ENCODE results near the gene ACTR3. TPM values are rescaled to one million over a fixed set of nuclear protein-coding genes. Genes with fewer than 3 reads are reported as not detected.

ACTR3 gene
- total and polyA plus RNA-seq, 2 experiments from 2014 or later = 63.7 to 137 TPM

DNA sequence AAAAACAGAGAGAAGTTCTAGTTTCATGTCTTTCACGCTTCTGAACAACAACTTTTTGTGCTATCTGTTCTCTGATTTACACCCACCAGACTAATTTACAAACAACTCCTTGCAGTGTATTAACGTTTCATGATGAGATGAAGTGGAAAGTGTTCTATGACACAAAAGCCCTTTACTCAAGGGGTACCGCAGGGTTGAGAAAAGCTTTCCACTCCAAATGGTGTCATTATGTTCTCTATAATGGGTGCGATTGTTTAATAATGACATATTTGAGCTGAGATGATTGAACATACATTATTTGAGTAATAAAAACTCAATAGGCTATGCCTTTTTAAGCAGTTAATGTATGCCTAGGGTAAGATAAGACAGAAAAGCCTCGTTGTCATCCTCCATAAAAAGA is 76.3 kb downstream of the ACTR3 start:
- Histone ChIP-seq H3K9me2 (ENCODE audit: insufficient read depth) (no peaks in the 10 kb centered on the region), H3K4me2 (no peak overlapping the region), H3K27ac (ENCODE audit: low read depth) (no peak overlapping the region), H3K79me2 (replicated peaks; ENCODE audit: insufficient read depth) (no peaks in the 10 kb centered on the region), H3K4me1 (ENCODE audit: insufficient read depth) (no peaks in the 10 kb centered on the region), H3F3A (replicated peaks; ENCODE audit: low read depth) (no peaks in the 10 kb centered on the region), H2AFZ (no peak overlapping the region), H3K27me3 (ENCODE audit: insufficient read depth) (no peaks in the 10 kb centered on the region), H3K4me3 (no peak overlapping the region), H3K36me3 (ENCODE audit: insufficient read depth) (no peaks in the 10 kb centered on the region), H4K20me1 (replicated peaks; ENCODE audit: insufficient read depth) (peaks cover 6% of the 10 kb centered on the region; the same call in 1 of the 2 replicates)
- H3K4me1 Mint-ChIP-seq = peaks cover 3% of the 10 kb centered on the region; the same call in 2 of the 3 replicates
- DNase-seq (ENCODE audit: low spot score) (no peak), ATAC-seq (no peak)
- H3K9me3 Mint-ChIP-seq = no peaks in the 10 kb centered on the region
- TF ChIP-seq, protein P1, sequence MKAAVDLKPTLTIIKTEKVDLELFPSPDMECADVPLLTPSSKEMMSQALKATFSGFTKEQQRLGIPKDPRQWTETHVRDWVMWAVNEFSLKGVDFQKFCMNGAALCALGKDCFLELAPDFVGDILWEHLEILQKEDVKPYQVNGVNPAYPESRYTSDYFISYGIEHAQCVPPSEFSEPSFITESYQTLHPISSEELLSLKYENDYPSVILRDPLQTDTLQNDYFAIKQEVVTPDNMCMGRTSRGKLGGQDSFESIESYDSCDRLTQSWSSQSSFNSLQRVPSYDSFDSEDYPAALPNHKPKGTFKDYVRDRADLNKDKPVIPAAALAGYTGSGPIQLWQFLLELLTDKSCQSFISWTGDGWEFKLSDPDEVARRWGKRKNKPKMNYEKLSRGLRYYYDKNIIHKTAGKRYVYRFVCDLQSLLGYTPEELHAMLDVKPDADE (IDR thresholded peaks at IDR 0.05) = no peak
- no peak for TF ChIP-seq POLR2AphosphoS5 (IDR thresholded peaks at IDR 0.05; ENCODE audit: low read depth)
- no peak for TF ChIP-seq CREB1 (CRISPR knock-in tag; IDR thresholded peaks at IDR 0.05; ENCODE audit: low read depth)
- TF ChIP-seq, protein P2, sequence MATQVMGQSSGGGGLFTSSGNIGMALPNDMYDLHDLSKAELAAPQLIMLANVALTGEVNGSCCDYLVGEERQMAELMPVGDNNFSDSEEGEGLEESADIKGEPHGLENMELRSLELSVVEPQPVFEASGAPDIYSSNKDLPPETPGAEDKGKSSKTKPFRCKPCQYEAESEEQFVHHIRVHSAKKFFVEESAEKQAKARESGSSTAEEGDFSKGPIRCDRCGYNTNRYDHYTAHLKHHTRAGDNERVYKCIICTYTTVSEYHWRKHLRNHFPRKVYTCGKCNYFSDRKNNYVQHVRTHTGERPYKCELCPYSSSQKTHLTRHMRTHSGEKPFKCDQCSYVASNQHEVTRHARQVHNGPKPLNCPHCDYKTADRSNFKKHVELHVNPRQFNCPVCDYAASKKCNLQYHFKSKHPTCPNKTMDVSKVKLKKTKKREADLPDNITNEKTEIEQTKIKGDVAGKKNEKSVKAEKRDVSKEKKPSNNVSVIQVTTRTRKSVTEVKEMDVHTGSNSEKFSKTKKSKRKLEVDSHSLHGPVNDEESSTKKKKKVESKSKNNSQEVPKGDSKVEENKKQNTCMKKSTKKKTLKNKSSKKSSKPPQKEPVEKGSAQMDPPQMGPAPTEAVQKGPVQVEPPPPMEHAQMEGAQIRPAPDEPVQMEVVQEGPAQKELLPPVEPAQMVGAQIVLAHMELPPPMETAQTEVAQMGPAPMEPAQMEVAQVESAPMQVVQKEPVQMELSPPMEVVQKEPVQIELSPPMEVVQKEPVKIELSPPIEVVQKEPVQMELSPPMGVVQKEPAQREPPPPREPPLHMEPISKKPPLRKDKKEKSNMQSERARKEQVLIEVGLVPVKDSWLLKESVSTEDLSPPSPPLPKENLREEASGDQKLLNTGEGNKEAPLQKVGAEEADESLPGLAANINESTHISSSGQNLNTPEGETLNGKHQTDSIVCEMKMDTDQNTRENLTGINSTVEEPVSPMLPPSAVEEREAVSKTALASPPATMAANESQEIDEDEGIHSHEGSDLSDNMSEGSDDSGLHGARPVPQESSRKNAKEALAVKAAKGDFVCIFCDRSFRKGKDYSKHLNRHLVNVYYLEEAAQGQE (IDR thresholded peaks at IDR 0.05; ENCODE audit: unreplicated experiment) = no peak
- no peak for TF ChIP-seq EZH2 (IDR thresholded peaks at IDR 0.05; ENCODE audit: low read depth, unreplicated experiment)
- TF ChIP-seq EZH2phosphoT487 (IDR thresholded peaks at IDR 0.05; ENCODE audit: unreplicated experiment) = no peak
- TF ChIP-seq STAT1 (IDR thresholded peaks at IDR 0.05; ENCODE audit: unreplicated experiment) = no peak
- TF ChIP-seq JUNB (IDR thresholded peaks at IDR 0.05; ENCODE audit: unreplicated experiment) = no peak
- TF ChIP-seq ZNF114 (CRISPR knock-in tag; IDR thresholded peaks at IDR 0.05) = no peak
- TF ChIP-seq, protein P3, sequence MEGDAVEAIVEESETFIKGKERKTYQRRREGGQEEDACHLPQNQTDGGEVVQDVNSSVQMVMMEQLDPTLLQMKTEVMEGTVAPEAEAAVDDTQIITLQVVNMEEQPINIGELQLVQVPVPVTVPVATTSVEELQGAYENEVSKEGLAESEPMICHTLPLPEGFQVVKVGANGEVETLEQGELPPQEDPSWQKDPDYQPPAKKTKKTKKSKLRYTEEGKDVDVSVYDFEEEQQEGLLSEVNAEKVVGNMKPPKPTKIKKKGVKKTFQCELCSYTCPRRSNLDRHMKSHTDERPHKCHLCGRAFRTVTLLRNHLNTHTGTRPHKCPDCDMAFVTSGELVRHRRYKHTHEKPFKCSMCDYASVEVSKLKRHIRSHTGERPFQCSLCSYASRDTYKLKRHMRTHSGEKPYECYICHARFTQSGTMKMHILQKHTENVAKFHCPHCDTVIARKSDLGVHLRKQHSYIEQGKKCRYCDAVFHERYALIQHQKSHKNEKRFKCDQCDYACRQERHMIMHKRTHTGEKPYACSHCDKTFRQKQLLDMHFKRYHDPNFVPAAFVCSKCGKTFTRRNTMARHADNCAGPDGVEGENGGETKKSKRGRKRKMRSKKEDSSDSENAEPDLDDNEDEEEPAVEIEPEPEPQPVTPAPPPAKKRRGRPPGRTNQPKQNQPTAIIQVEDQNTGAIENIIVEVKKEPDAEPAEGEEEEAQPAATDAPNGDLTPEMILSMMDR (conservative IDR thresholded peaks at IDR 0.05; ENCODE audit: low read depth in 2 of 2) = no peak
- TF ChIP-seq, protein P4, sequence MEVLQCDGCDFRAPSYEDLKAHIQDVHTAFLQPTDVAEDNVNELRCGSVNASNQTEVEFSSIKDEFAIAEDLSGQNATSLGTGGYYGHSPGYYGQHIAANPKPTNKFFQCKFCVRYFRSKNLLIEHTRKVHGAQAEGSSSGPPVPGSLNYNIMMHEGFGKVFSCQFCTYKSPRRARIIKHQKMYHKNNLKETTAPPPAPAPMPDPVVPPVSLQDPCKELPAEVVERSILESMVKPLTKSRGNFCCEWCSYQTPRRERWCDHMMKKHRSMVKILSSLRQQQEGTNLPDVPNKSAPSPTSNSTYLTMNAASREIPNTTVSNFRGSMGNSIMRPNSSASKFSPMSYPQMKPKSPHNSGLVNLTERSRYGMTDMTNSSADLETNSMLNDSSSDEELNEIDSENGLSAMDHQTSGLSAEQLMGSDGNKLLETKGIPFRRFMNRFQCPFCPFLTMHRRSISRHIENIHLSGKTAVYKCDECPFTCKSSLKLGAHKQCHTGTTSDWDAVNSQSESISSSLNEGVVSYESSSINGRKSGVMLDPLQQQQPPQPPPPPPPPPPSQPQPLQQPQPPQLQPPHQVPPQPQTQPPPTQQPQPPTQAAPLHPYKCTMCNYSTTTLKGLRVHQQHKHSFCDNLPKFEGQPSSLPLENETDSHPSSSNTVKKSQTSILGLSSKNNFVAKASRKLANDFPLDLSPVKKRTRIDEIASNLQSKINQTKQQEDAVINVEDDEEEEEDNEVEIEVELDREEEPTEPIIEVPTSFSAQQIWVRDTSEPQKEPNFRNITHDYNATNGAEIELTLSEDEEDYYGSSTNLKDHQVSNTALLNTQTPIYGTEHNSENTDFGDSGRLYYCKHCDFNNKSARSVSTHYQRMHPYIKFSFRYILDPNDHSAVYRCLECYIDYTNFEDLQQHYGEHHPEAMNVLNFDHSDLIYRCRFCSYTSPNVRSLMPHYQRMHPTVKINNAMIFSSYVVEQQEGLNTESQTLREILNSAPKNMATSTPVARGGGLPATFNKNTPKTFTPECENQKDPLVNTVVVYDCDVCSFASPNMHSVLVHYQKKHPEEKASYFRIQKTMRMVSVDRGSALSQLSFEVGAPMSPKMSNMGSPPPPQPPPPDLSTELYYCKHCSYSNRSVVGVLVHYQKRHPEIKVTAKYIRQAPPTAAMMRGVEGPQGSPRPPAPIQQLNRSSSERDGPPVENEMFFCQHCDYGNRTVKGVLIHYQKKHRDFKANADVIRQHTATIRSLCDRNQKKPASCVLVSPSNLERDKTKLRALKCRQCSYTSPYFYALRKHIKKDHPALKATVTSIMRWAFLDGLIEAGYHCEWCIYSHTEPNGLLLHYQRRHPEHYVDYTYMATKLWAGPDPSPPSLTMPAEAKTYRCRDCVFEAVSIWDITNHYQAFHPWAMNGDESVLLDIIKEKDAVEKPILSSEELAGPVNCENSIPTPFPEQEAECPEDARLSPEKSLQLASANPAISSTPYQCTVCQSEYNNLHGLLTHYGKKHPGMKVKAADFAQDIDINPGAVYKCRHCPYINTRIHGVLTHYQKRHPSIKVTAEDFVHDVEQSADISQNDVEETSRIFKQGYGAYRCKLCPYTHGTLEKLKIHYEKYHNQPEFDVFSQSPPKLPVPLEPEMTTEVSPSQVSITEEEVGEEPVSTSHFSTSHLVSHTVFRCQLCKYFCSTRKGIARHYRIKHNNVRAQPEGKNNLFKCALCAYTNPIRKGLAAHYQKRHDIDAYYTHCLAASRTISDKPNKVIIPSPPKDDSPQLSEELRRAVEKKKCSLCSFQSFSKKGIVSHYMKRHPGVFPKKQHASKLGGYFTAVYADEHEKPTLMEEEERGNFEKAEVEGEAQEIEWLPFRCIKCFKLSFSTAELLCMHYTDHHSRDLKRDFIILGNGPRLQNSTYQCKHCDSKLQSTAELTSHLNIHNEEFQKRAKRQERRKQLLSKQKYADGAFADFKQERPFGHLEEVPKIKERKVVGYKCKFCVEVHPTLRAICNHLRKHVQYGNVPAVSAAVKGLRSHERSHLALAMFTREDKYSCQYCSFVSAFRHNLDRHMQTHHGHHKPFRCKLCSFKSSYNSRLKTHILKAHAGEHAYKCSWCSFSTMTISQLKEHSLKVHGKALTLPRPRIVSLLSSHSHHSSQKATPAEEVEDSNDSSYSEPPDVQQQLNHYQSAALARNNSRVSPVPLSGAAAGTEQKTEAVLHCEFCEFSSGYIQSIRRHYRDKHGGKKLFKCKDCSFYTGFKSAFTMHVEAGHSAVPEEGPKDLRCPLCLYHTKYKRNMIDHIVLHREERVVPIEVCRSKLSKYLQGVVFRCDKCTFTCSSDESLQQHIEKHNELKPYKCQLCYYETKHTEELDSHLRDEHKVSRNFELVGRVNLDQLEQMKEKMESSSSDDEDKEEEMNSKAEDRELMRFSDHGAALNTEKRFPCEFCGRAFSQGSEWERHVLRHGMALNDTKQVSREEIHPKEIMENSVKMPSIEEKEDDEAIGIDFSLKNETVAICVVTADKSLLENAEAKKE (CRISPR knock-in tag; IDR thresholded peaks at IDR 0.05) = no peak
- no peak for TF ChIP-seq ZNF331 (CRISPR knock-in tag; IDR thresholded peaks at IDR 0.05; ENCODE audit: low read depth)
- TF ChIP-seq NANOG (IDR thresholded peaks at IDR 0.05; ENCODE audit: borderline replicate concordance) = no peak
- H3K27me3 Mint-ChIP-seq (ENCODE audit: insufficient read depth, low read depth, poor library complexity) = no peaks in the 10 kb centered on the region
- no peaks in the 10 kb centered on the region for H3K36me3 Mint-ChIP-seq (ENCODE audit: low read depth)
- H3K4me3 Mint-ChIP-seq = no peak overlapping the region
- no peak overlapping the region for H3K27ac Mint-ChIP-seq

All from GM23338 (cell line).